Mucosa of rectum (tissue), 2 donors: ENCODE data around the gene IGFBP7.

Experiments
- H3K27ac ChIP-seq, 2 donors: one replicate each; pipeline ENCODE4 v1.7.0; 2013; ENCODE audit warnings: inconsistent platforms in 2 of 2, low read depth in 2 of 2, low read length in 2 of 2
- H3K27me3 ChIP-seq, 2 donors: one replicate each; pipeline ENCODE4 v1.7.0; 2013; ENCODE audit warnings: low read length in 2 of 2; ENCODE audit not compliant: control insufficient read depth in 2 of 2, insufficient read depth in 2 of 2
- H3K36me3 ChIP-seq, 2 donors: one replicate each; pipeline ENCODE4 v1.7.0; 2013; ENCODE audit warnings: low read length in 2 of 2; ENCODE audit not compliant: control insufficient read depth in 2 of 2, insufficient read depth in 2 of 2
- H3K4me1 ChIP-seq, 2 donors: one replicate each; pipeline ENCODE4 v1.7.0; 2013; ENCODE audit warnings: low read length in 2 of 2, mild to moderate bottlenecking in 1 of 2; ENCODE audit not compliant: control insufficient read depth in 2 of 2, insufficient read depth in 2 of 2
- H3K4me3 ChIP-seq, 2 donors: one replicate each; pipeline ENCODE4 v1.7.0; 2013; ENCODE audit warnings: low read length in 2 of 2
- H3K9ac ChIP-seq, 2 donors: one replicate each; pipeline ENCODE4 v1.7.0; 2013; ENCODE audit warnings: low read length in 2 of 2, low read depth in 1 of 2, mild to moderate bottlenecking in 1 of 2
- H3K9me3 ChIP-seq, 2 donors: one replicate each; pipeline ENCODE4 v1.7.0; 2013; ENCODE audit warnings: low read length in 2 of 2; ENCODE audit not compliant: control insufficient read depth in 2 of 2
- donor health status: healthy.
- donor health status: Normal muscosa, but diverticular disease.

IGFBP7 gene

GRCh38 chr4:57077550-57078343 lies 32.4 kb downstream of the IGFBP7 start:
- H3K4me1 ChIP-seq, result peaks cover 0 to 6% of the 10 kb centered on the region in 2 donors
- no peak overlapping the region for H3K9ac ChIP-seq
- H3K27ac ChIP-seq, result no peak overlapping the region

GRCh38 chr4:57076646-57077045 lies 33.5 kb downstream of the IGFBP7 start:
- H3K36me3 ChIP-seq, result no peaks in the 10 kb centered on the region
- H3K9me3 ChIP-seq, result no peaks in the 10 kb centered on the region
- no peak overlapping the region for H3K4me3 ChIP-seq
- H3K4me1 ChIP-seq, result peaks cover 0 to 6% of the 10 kb centered on the region in 2 donors
- no peak overlapping the region for H3K27ac ChIP-seq
- no peak overlapping the region for H3K9ac ChIP-seq
- no peaks in the 10 kb centered on the region for H3K27me3 ChIP-seq

More at GRCh38 chr4:57077550-57078343, 32.4 kb downstream of the IGFBP7 start:
- no peaks in the 10 kb centered on the region for H3K9me3 ChIP-seq
- no peaks in the 10 kb centered on the region for H3K36me3 ChIP-seq
- no peak overlapping the region for H3K4me3 ChIP-seq
- no peaks in the 10 kb centered on the region for H3K27me3 ChIP-seq

- Histone ChIP-seq H3K27me3 (no peaks in the 10 kb centered on the region), H3K4me1 (peaks cover 0 to 6% of the 10 kb centered on the region in 2 donors), H3K4me3 (no peak overlapping the region), H3K9ac (no peak overlapping the region), H3K27ac (no peak overlapping the region), H3K36me3 (no peaks in the 10 kb centered on the region), H3K9me3 (no peaks in the 10 kb centered on the region)
These were observed 34.8 kb downstream of the IGFBP7 start for GRCh38 chr4:57075367-57075766.

GRCh38 chr4:57074744-57075143 lies 35.4 kb downstream of the IGFBP7 start:
- Histone ChIP-seq H3K27me3 (no peaks in the 10 kb centered on the region), H3K4me3 (no peak overlapping the region), H3K9ac (no peak overlapping the region), H3K36me3 (no peaks in the 10 kb centered on the region), H3K27ac (no peak overlapping the region), H3K4me1 (peaks cover 0 to 6% of the 10 kb centered on the region in 2 donors), H3K9me3 (no peaks in the 10 kb centered on the region)

- Histone ChIP-seq H3K27me3 (no peaks in the 10 kb centered on the region), H3K9ac (no peak overlapping the region), H3K27ac (no peak overlapping the region), H3K4me1 (no peaks in the 10 kb centered on the region), H3K36me3 (no peaks in the 10 kb centered on the region), H3K4me3 (no peak overlapping the region), H3K9me3 (no peaks in the 10 kb centered on the region)
These were observed 36.6 kb downstream of the IGFBP7 start for GRCh38 chr4:57073559-57073958.

- no peak overlapping the region for H3K27ac ChIP-seq
These were observed 38.9 kb downstream of the IGFBP7 start for GRCh38 chr4:57071326-57071725.

GRCh38 chr4:57070461-57070860 lies 39.7 kb downstream of the IGFBP7 start:
- Histone ChIP-seq H3K9me3 (no peaks in the 10 kb centered on the region), H3K27me3 (no peaks in the 10 kb centered on the region), H3K9ac (no peak overlapping the region), H3K4me3 (no peak overlapping the region), H3K27ac (no peak overlapping the region), H3K4me1 (peaks cover 0 to 2% of the 10 kb centered on the region in 2 donors), H3K36me3 (no peaks in the 10 kb centered on the region)

More at GRCh38 chr4:57071326-57071725, 38.9 kb downstream of the IGFBP7 start:
- no peaks in the 10 kb centered on the region for H3K9me3 ChIP-seq
- no peaks in the 10 kb centered on the region for H3K4me1 ChIP-seq
- no peak overlapping the region for H3K9ac ChIP-seq
- no peaks in the 10 kb centered on the region for H3K36me3 ChIP-seq
- no peak overlapping the region for H3K4me3 ChIP-seq
- H3K27me3 ChIP-seq, result no peaks in the 10 kb centered on the region

GRCh38 chr4:57068237-57068981 lies 41.8 kb downstream of the IGFBP7 start:
- Histone ChIP-seq H3K27ac (no peak overlapping the region), H3K4me1 (peaks cover 0 to 3% of the 10 kb centered on the region in 2 donors)

GRCh38 chr4:57065730-57066482 lies 44.3 kb downstream of the IGFBP7 start:
- Histone ChIP-seq H3K27ac (peak overlapping the region; percentile 22 to 54), H3K27me3 (no peaks in the 10 kb centered on the region), H3K9me3 (no peaks in the 10 kb centered on the region), H3K4me1 (peaks cover 0 to 3% of the 10 kb centered on the region in 2 donors), H3K36me3 (no peaks in the 10 kb centered on the region), H3K4me3 (no peak overlapping the region), H3K9ac (no peak overlapping the region)

More at GRCh38 chr4:57068237-57068981, 41.8 kb downstream of the IGFBP7 start:
- no peak overlapping the region for H3K4me3 ChIP-seq
- H3K27me3 ChIP-seq, result no peaks in the 10 kb centered on the region
- H3K36me3 ChIP-seq, result no peaks in the 10 kb centered on the region
- no peaks in the 10 kb centered on the region for H3K9me3 ChIP-seq
- H3K9ac ChIP-seq, result no peak overlapping the region
